WTC11 (cell line): ENCODE data around the gene RAI14. TPM values are rescaled to one million over a fixed set of nuclear protein-coding genes. Genes with fewer than 3 reads are reported as not detected.

Source experiments
- ATAC-seq: fragments of 200-7000 bp; cut with Tn5 transposase; 2 replicates; pipeline ENCODE4 v1.10.0; 2021; ENCODE audit warnings: mild to moderate bottlenecking, moderate library complexity
- CTCF ChIA-PET: fragments of 300-600 bp; sonication (Branson Sonifier 250); formaldehyde crosslinking; loops from one replicate; lab custom pipeline; 2021; ENCODE audit warnings: antibody characterized with exemption; lab: Charles Lee
- POLR2A ChIA-PET: fragments of 350-600 bp; sonication (Branson Sonifier 250); formaldehyde crosslinking; loops from one replicate; lab custom pipeline; 2021; ENCODE audit warnings: antibody characterized with exemption; lab: Charles Lee
- DNase-seq: peaks from one replicate; pipeline ENCODE4 v3.0.0; 2021; ENCODE audit warnings: low spot score
- H3K27ac Mint-ChIP-seq: 2 replicates; pipeline ENCODE4 v1.8.0; 2021; ENCODE audit warnings: mixed read lengths
- H3K27me3 Mint-ChIP-seq: 2 replicates; pipeline ENCODE4 v1.8.0; 2021; ENCODE audit warnings: low read depth, mild to moderate bottlenecking, moderate library complexity, mixed read lengths
- H3K36me3 Mint-ChIP-seq: 2 replicates; pipeline ENCODE4 v1.8.0; 2021; ENCODE audit warnings: mixed read lengths
- H3K4me1 Mint-ChIP-seq: 2 replicates; pipeline ENCODE4 v1.8.0; 2022; ENCODE audit warnings: mixed read lengths
- H3K4me3 Mint-ChIP-seq: 2 replicates; pipeline ENCODE4 v1.8.0; 2021; ENCODE audit warnings: mild to moderate bottlenecking, moderate library complexity, mixed read lengths
- H3K9me3 Mint-ChIP-seq: 2 replicates; pipeline ENCODE4 v1.8.0; 2021; ENCODE audit warnings: mixed read lengths
- ATF1 ChIP-seq: sonication (generic); formaldehyde crosslinking; IDR thresholded peaks from 2 replicates; pipeline ENCODE4 v1.8.1; 2023; ENCODE audit warnings: mild to moderate bottlenecking, moderate library complexity, missing genetic modification reagents
- CBFB ChIP-seq: sonication (generic); formaldehyde crosslinking; IDR thresholded peaks from 2 replicates; pipeline ENCODE4 v1.8.1; 2022; ENCODE audit warnings: mild to moderate bottlenecking, low read depth, missing genetic modification reagents
- FOXJ3 ChIP-seq: sonication (generic); formaldehyde crosslinking; IDR thresholded peaks from 2 replicates; pipeline ENCODE4 v1.9.0; 2021; ENCODE audit warnings: missing genetic modification reagents, mild to moderate bottlenecking, borderline replicate concordance
- FOXP1 ChIP-seq: sonication (generic); formaldehyde crosslinking; IDR thresholded peaks from 2 replicates; pipeline ENCODE4 v1.8.0; 2022; ENCODE audit warnings: missing genetic modification reagents, mild to moderate bottlenecking, moderate library complexity, borderline replicate concordance
- JAZF1 ChIP-seq: fragments of 250-450 bp; sonication (Bioruptor Pico); IDR thresholded peaks from 2 replicates; pipeline ENCODE4 v1.9.0; 2021; ENCODE audit warnings: moderate library complexity, mild to moderate bottlenecking, inconsistent platforms
- OVOL2 ChIP-seq: fragments of 250-450 bp; sonication (Bioruptor Pico); IDR thresholded peaks from 2 replicates; pipeline ENCODE4 v1.9.0; 2021; ENCODE audit warnings: mild to moderate bottlenecking, borderline replicate concordance
- SMAD3 ChIP-seq: sonication (generic); formaldehyde crosslinking; IDR thresholded peaks from 2 replicates; pipeline ENCODE4 v1.8.0; 2022; ENCODE audit warnings: missing genetic modification reagents, mild to moderate bottlenecking, borderline replicate concordance
- total RNA-seq: library from RNA; stranded (reverse); gene quantifications from 3 replicates; pipeline ENCODE4 v1.2.3, GENCODE V29; 2021
- TF ChIP-seq, protein P1 (sequence below): sonication (generic); formaldehyde crosslinking; IDR thresholded peaks from 2 replicates; pipeline ENCODE4 v1.8.1; 2023; ENCODE audit warnings: mild to moderate bottlenecking, missing genetic modification reagents
- TF ChIP-seq, protein P2 (sequence below): sonication (generic); formaldehyde crosslinking; conservative IDR thresholded peaks from 2 replicates; pipeline ENCODE4 v1.8.1; 2023; ENCODE audit warnings: mild to moderate bottlenecking, low read depth, missing genetic modification reagents, moderate library complexity
- TF ChIP-seq, protein P3 (sequence below): fragments of 250-450 bp; sonication (Bioruptor Pico); IDR thresholded peaks from 2 replicates; pipeline ENCODE4 v1.8.0; 2021; ENCODE audit warnings: mild to moderate bottlenecking
- TF ChIP-seq, protein P4 (sequence below): sonication (generic); formaldehyde crosslinking; IDR thresholded peaks from 2 replicates; pipeline ENCODE4 v1.8.0; 2023; ENCODE audit warnings: missing genetic modification reagents, mild to moderate bottlenecking, borderline replicate concordance
- TF ChIP-seq, protein P5 (sequence below): fragments of 250-450 bp; sonication (Bioruptor Pico); IDR thresholded peaks from 2 replicates; pipeline ENCODE4 v1.9.0; 2021; ENCODE audit warnings: mild to moderate bottlenecking
- TF ChIP-seq, protein P6 (sequence below): sonication (generic); formaldehyde crosslinking; IDR thresholded peaks from 2 replicates; pipeline ENCODE4 v1.8.1; 2023; ENCODE audit warnings: mild to moderate bottlenecking, missing genetic modification reagents, moderate library complexity

RAI14 gene
- total RNA-seq, 1 experiment from 2014 or later: 185 TPM

DNA sequence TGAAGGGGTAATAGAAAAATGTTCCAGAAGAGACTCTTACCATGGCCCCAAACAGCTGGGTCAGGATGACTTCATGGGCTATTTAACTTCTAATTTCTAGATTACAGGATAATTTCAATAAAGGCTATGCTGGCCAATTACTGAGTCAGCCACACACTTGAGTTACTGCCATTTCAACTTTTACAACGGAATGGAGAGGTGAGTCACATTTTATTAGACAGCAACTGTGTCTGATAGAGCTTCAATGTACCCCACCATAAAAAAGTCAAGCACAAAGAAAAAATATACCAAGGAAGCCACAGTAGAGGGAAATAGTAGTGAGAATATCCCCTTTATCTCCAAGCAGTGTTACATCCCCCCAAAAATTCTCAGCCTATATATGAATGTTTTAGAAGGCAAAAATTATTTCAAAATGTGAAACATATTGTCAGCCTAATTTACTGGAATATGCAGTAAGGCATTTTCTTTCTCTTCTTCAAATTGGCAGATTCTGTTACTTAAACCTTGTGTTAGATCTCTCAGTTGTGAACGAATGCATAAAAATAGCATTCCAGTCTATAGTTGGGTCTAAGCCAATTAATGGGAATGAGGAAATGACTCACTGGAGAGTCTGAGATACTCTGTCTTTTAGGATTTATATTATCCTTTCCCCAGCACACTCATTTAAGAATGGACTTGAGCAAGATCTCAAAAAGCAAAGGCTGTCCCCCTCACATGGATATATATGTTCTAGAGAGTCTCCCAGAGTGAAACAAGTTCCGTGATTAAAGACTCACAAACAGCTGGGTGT, 47.1 kb upstream of the RAI14 start:
- DNase-seq (no peak), ATAC-seq (no peak)
- Mint-ChIP-seq H3K4me1 (peaks cover 33% of the 10 kb centered on the region), H3K9me3 (peaks cover 3% of the 10 kb centered on the region), H3K4me3 (no peak overlapping the region), H3K36me3 (no peaks in the 10 kb centered on the region), H3K27me3 (no peaks in the 10 kb centered on the region; the same call in 1 of the 2 replicates), H3K27ac (no peak overlapping the region)
- ChIA-PET POLR2A (no interaction called here), CTCF (no interaction called here)
- TF ChIP-seq, protein P1, sequence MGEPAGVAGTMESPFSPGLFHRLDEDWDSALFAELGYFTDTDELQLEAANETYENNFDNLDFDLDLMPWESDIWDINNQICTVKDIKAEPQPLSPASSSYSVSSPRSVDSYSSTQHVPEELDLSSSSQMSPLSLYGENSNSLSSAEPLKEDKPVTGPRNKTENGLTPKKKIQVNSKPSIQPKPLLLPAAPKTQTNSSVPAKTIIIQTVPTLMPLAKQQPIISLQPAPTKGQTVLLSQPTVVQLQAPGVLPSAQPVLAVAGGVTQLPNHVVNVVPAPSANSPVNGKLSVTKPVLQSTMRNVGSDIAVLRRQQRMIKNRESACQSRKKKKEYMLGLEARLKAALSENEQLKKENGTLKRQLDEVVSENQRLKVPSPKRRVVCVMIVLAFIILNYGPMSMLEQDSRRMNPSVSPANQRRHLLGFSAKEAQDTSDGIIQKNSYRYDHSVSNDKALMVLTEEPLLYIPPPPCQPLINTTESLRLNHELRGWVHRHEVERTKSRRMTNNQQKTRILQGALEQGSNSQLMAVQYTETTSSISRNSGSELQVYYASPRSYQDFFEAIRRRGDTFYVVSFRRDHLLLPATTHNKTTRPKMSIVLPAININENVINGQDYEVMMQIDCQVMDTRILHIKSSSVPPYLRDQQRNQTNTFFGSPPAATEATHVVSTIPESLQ (CRISPR knock-in tag): no peak
- TF ChIP-seq, protein P2, sequence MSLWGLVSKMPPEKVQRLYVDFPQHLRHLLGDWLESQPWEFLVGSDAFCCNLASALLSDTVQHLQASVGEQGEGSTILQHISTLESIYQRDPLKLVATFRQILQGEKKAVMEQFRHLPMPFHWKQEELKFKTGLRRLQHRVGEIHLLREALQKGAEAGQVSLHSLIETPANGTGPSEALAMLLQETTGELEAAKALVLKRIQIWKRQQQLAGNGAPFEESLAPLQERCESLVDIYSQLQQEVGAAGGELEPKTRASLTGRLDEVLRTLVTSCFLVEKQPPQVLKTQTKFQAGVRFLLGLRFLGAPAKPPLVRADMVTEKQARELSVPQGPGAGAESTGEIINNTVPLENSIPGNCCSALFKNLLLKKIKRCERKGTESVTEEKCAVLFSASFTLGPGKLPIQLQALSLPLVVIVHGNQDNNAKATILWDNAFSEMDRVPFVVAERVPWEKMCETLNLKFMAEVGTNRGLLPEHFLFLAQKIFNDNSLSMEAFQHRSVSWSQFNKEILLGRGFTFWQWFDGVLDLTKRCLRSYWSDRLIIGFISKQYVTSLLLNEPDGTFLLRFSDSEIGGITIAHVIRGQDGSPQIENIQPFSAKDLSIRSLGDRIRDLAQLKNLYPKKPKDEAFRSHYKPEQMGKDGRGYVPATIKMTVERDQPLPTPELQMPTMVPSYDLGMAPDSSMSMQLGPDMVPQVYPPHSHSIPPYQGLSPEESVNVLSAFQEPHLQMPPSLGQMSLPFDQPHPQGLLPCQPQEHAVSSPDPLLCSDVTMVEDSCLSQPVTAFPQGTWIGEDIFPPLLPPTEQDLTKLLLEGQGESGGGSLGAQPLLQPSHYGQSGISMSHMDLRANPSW (CRISPR knock-in tag): no peak
- TF ChIP-seq FOXJ3 (CRISPR knock-in tag) (no peak), OVOL2 (CRISPR knock-in tag) (no peak), JAZF1 (CRISPR knock-in tag) (no peak), CBFB (CRISPR knock-in tag) (no peak), SMAD3 (CRISPR knock-in tag) (no peak), FOXP1 (CRISPR knock-in tag) (no peak), ATF1 (CRISPR knock-in tag) (no peak)
- TF ChIP-seq, protein P3, sequence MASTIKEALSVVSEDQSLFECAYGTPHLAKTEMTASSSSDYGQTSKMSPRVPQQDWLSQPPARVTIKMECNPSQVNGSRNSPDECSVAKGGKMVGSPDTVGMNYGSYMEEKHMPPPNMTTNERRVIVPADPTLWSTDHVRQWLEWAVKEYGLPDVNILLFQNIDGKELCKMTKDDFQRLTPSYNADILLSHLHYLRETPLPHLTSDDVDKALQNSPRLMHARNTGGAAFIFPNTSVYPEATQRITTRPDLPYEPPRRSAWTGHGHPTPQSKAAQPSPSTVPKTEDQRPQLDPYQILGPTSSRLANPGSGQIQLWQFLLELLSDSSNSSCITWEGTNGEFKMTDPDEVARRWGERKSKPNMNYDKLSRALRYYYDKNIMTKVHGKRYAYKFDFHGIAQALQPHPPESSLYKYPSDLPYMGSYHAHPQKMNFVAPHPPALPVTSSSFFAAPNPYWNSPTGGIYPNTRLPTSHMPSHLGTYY: no peak
- TF ChIP-seq, protein P4, sequence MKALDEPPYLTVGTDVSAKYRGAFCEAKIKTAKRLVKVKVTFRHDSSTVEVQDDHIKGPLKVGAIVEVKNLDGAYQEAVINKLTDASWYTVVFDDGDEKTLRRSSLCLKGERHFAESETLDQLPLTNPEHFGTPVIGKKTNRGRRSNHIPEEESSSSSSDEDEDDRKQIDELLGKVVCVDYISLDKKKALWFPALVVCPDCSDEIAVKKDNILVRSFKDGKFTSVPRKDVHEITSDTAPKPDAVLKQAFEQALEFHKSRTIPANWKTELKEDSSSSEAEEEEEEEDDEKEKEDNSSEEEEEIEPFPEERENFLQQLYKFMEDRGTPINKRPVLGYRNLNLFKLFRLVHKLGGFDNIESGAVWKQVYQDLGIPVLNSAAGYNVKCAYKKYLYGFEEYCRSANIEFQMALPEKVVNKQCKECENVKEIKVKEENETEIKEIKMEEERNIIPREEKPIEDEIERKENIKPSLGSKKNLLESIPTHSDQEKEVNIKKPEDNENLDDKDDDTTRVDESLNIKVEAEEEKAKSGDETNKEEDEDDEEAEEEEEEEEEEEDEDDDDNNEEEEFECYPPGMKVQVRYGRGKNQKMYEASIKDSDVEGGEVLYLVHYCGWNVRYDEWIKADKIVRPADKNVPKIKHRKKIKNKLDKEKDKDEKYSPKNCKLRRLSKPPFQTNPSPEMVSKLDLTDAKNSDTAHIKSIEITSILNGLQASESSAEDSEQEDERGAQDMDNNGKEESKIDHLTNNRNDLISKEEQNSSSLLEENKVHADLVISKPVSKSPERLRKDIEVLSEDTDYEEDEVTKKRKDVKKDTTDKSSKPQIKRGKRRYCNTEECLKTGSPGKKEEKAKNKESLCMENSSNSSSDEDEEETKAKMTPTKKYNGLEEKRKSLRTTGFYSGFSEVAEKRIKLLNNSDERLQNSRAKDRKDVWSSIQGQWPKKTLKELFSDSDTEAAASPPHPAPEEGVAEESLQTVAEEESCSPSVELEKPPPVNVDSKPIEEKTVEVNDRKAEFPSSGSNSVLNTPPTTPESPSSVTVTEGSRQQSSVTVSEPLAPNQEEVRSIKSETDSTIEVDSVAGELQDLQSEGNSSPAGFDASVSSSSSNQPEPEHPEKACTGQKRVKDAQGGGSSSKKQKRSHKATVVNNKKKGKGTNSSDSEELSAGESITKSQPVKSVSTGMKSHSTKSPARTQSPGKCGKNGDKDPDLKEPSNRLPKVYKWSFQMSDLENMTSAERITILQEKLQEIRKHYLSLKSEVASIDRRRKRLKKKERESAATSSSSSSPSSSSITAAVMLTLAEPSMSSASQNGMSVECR (CRISPR knock-in tag): no peak
- TF ChIP-seq, protein P5, sequence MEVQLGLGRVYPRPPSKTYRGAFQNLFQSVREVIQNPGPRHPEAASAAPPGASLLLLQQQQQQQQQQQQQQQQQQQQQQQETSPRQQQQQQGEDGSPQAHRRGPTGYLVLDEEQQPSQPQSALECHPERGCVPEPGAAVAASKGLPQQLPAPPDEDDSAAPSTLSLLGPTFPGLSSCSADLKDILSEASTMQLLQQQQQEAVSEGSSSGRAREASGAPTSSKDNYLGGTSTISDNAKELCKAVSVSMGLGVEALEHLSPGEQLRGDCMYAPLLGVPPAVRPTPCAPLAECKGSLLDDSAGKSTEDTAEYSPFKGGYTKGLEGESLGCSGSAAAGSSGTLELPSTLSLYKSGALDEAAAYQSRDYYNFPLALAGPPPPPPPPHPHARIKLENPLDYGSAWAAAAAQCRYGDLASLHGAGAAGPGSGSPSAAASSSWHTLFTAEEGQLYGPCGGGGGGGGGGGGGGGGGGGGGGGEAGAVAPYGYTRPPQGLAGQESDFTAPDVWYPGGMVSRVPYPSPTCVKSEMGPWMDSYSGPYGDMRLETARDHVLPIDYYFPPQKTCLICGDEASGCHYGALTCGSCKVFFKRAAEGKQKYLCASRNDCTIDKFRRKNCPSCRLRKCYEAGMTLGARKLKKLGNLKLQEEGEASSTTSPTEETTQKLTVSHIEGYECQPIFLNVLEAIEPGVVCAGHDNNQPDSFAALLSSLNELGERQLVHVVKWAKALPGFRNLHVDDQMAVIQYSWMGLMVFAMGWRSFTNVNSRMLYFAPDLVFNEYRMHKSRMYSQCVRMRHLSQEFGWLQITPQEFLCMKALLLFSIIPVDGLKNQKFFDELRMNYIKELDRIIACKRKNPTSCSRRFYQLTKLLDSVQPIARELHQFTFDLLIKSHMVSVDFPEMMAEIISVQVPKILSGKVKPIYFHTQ: no peak
- TF ChIP-seq, protein P6, sequence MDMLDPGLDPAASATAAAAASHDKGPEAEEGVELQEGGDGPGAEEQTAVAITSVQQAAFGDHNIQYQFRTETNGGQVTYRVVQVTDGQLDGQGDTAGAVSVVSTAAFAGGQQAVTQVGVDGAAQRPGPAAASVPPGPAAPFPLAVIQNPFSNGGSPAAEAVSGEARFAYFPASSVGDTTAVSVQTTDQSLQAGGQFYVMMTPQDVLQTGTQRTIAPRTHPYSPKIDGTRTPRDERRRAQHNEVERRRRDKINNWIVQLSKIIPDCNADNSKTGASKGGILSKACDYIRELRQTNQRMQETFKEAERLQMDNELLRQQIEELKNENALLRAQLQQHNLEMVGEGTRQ: no peak
